GM19328 (cell line): Measurements from ENCODE around the gene CYBC1.
A peak's percentile ranks its signal among the peaks of the same experiment; 100 is the strongest.
"Not testable (repeated sequence)": the region's sequence is repeated elsewhere in the genome, so short reads cannot be mapped to it uniquely, and the experiment has no call there.

ENCODE experiments used
- ATAC-seq: cut with Tn5 transposase; IDR thresholded peaks from one replicate; pipeline ENCODE4 v1.9.1; 2021; ENCODE audit warnings: mild to moderate bottlenecking, moderate library complexity; ENCODE audit not compliant: unreplicated experiment

The CYBC1 gene

GRCh38 chr17:82435601-82436583 is 14.7 kb downstream of the CYBC1 start:
- ATAC-seq, result no peak

- no peak for ATAC-seq
These were observed 15.4 kb downstream of the CYBC1 start for GRCh38 chr17:82435103-82435502.

GRCh38 chr17:82434216-82434565 is 16.4 kb downstream of the CYBC1 start:
- ATAC-seq, result no peak

- no peak for ATAC-seq
These were observed 16.9 kb downstream of the CYBC1 start for GRCh38 chr17:82433560-82434215.

- ATAC-seq, result no peak
These were observed 18.5 kb downstream of the CYBC1 start for GRCh38 chr17:82432017-82432416.

GRCh38 chr17:82429824-82430223 is 20.7 kb downstream of the CYBC1 start:
- no peak for ATAC-seq

- ATAC-seq, result no peak
These were observed 22.0 kb downstream of the CYBC1 start for GRCh38 chr17:82428546-82428945.

GRCh38 chr17:82424863-82425159 is 25.7 kb downstream of the CYBC1 start:
- no peak for ATAC-seq

GRCh38 chr17:82424001-82424862 is 26.3 kb downstream of the CYBC1 start:
- ATAC-seq, result no peak

- no peak for ATAC-seq
These were observed 31.0 kb downstream of the CYBC1 start for GRCh38 chr17:82419540-82419939.

GRCh38 chr17:82418001-82418986 is 32.3 kb downstream of the CYBC1 start, which contains the start of the genes HEXD and OGFOD3:
TSS of gene HEXD (plus strand) at chr17:82418347. CDS start at chr17:82419800, 1,453 bp downstream.
TSS of gene OGFOD3 (minus strand) at chr17:82418586. CDS start at chr17:82418485, 101 bp downstream.
- peak; percentile 83 for ATAC-seq

GRCh38 chr17:82416771-82417170 is 33.8 kb downstream of the CYBC1 start:
- no peak for ATAC-seq

GRCh38 chr17:82416264-82416663 is 34.3 kb downstream of the CYBC1 start:
- no peak for ATAC-seq

- ATAC-seq, result no peak
These were observed 34.8 kb downstream of the CYBC1 start for GRCh38 chr17:82415786-82416185.

GRCh38 chr17:82415336-82415735 is 35.2 kb downstream of the CYBC1 start:
- no peak for ATAC-seq

- ATAC-seq, result no peak
These were observed 35.8 kb downstream of the CYBC1 start for GRCh38 chr17:82414548-82415281.

- ATAC-seq, result no peak
These were observed 37.7 kb downstream of the CYBC1 start for GRCh38 chr17:82412535-82413520.

GRCh38 chr17:82412081-82412480 is 38.5 kb downstream of the CYBC1 start:
- ATAC-seq, result not testable (repeated sequence)
